HEK293 (cell line): Measurements from ENCODE around the gene CACNB4.

ENCODE experiments used
- CTCF ChIP-seq: fragments of 450-650 bp; formaldehyde crosslinking; IDR thresholded peaks from 2 replicates; pipeline ENCODE4 v1.5.1; 2016; ENCODE audit warnings: missing biosample characterization, missing genetic modification characterization
- ZNF18 ChIP-seq: fragments of 450-650 bp; formaldehyde crosslinking; IDR thresholded peaks from 2 replicates; pipeline ENCODE4 v1.5.1; 2016; ENCODE audit warnings: missing biosample characterization, missing genetic modification characterization
- ZNF335 ChIP-seq: fragments of 450-650 bp; formaldehyde crosslinking; conservative IDR thresholded peaks from 2 replicates; pipeline ENCODE4 v1.5.1; 2016; ENCODE audit warnings: missing biosample characterization, missing genetic modification characterization
- ZNF530 ChIP-seq: fragments of 450-650 bp; formaldehyde crosslinking; IDR thresholded peaks from 2 replicates; pipeline ENCODE4 v1.5.1; 2016; ENCODE audit warnings: low read depth, missing biosample characterization, missing genetic modification characterization
- ZSCAN5A ChIP-seq: fragments of 450-650 bp; formaldehyde crosslinking; IDR thresholded peaks from 2 replicates; pipeline ENCODE4 v1.5.1; 2016; ENCODE audit warnings: missing biosample characterization, missing genetic modification characterization

GRCh38 chr2:151979694-151980093, 119.2 kb downstream of the CACNB4 start:
- TF ChIP-seq ZNF530 (tag by site-specific recombination) (no peak), ZNF18 (tag by site-specific recombination) (no peak), ZNF335 (tag by site-specific recombination) (no peak), CTCF (tag by site-specific recombination) (no peak), ZSCAN5A (no peak)
